ENCODE measurements around the gene RP2. TPM values are rescaled to one million over a fixed set of nuclear protein-coding genes. Genes with fewer than 3 reads are reported as not detected.

RP2 gene
- total RNA-seq, 2 donors from 2014 or later = 3.9 to 5.0 TPM

DNA sequence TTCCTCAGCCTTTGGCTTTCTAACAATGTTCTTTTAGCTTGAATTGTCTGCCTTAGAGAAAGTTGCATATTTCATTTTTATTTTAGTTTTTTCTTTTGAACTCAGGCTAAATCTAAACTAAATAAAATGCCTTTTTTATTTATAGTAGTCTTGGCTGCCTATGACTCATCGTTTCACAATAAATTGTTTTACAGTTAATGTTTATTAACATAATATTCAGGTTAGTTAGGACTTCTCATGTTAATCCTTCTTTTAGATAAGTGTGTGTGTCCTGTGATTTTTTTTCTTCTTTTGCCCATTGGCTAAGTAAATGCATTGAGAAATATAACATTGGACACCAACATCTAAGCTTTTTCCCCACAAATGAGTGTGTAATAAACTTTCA is 1.6 kb downstream of the RP2 start:
- no peaks in the 10 kb centered on the region for H3K27me3 ChIP-seq
- H3K4me3 ChIP-seq = peak overlapping the region; percentile 61 to 67
- no peak overlapping the region for H3K27ac ChIP-seq
- TF ChIP-seq, protein P1, sequence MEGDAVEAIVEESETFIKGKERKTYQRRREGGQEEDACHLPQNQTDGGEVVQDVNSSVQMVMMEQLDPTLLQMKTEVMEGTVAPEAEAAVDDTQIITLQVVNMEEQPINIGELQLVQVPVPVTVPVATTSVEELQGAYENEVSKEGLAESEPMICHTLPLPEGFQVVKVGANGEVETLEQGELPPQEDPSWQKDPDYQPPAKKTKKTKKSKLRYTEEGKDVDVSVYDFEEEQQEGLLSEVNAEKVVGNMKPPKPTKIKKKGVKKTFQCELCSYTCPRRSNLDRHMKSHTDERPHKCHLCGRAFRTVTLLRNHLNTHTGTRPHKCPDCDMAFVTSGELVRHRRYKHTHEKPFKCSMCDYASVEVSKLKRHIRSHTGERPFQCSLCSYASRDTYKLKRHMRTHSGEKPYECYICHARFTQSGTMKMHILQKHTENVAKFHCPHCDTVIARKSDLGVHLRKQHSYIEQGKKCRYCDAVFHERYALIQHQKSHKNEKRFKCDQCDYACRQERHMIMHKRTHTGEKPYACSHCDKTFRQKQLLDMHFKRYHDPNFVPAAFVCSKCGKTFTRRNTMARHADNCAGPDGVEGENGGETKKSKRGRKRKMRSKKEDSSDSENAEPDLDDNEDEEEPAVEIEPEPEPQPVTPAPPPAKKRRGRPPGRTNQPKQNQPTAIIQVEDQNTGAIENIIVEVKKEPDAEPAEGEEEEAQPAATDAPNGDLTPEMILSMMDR (IDR thresholded peaks at IDR 0.05) = no peak
- H3K4me1 ChIP-seq = peaks cover 0 to 4% of the 10 kb centered on the region in 2 donors
- DNase-seq (ENCODE audit: low spot score) = no peak
- no peaks in the 10 kb centered on the region for H3K9me3 ChIP-seq
- no peaks in the 10 kb centered on the region for H3K36me3 ChIP-seq

DNA sequence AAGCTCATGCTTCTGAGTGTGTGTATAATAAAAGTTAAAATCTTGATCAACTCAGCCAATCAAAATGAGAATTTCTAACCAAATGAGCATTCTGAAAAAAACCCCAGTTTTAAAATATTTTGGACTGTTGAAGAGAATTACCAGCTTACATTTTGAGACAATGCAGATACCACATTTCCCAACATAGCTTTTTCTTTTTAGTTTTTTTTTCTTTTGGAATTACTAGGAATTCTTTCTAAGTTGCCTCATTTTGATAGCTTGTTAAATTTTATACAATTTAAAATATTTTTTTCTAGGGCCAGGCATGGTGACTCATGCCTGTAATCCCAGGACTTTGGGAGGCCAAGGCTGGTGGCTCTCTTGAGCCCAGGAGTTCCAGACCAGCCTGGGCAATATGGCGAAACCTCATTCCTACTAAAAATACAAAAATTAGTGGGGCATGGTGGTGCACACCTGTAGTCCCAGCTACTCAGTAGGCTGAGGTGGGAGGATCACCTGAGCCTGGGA is 2.2 kb downstream of the RP2 start:
- Histone ChIP-seq H3K27me3 (no peaks in the 10 kb centered on the region), H3K27ac (no peak overlapping the region), H3K4me1 (peaks cover 0 to 4% of the 10 kb centered on the region in 2 donors), H3K36me3 (no peaks in the 10 kb centered on the region), H3K9me3 (no peaks in the 10 kb centered on the region), H3K4me3 (no peak overlapping the region)
- DNase-seq (ENCODE audit: low spot score) = no peak
- TF ChIP-seq, protein P1 (IDR thresholded peaks at IDR 0.05) = no peak

DNA sequence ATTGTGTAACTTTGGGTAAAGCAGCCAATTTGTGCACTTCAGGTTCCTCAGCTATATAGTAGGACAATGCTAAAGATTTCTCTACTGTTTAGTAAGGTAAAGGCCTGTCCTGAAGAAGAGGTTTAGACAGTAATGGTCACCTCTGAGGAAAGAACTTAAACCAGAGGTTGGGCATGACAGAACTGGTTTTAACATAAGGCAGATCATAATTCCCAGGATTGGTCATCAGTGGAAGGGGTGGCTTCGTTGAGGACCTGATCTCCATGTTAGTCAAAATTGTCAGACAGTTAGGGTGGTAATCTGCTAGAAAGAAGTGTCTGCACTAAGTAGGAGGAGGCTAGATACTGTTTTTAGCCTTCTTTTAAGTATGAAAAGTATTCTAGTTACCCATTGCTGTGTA is 4.1 kb downstream of the RP2 start:
- TF ChIP-seq, protein P1 (IDR thresholded peaks at IDR 0.05) = no peak
- Histone ChIP-seq H3K4me3 (no peak overlapping the region), H3K27ac (no peak overlapping the region), H3K27me3 (no peaks in the 10 kb centered on the region), H3K36me3 (no peaks in the 10 kb centered on the region), H3K4me1 (peaks cover 0 to 4% of the 10 kb centered on the region in 2 donors), H3K9me3 (no peaks in the 10 kb centered on the region)
- DNase-seq (ENCODE audit: low spot score) = no peak

DNA sequence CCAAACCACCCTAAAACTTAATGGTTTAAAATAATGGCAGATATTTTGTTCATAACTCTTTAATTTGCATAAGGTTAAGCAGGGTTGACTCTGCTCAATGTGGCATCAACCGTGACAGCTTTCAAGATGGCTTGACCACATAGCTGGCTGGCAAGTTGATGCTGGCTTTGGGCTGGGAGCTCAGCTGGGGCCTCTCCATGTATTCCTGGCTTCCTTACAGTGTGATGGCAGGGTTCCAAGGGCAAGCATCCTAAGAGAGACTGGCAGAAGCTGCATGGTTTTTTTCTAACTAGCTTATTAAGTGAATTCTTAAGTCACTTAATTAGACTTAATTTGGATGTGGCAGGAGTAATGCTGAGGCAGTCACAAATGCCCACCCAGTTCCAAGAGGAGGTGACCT is 4.5 kb downstream of the RP2 start:
- H3K9me3 ChIP-seq = no peaks in the 10 kb centered on the region
- TF ChIP-seq, protein P1 (IDR thresholded peaks at IDR 0.05) = no peak
- no peak overlapping the region for H3K4me3 ChIP-seq
- no peak overlapping the region for H3K27ac ChIP-seq
- H3K4me1 ChIP-seq = peaks cover 0 to 4% of the 10 kb centered on the region in 2 donors
- no peak for DNase-seq (ENCODE audit: low spot score)
- no peaks in the 10 kb centered on the region for H3K27me3 ChIP-seq
- no peaks in the 10 kb centered on the region for H3K36me3 ChIP-seq

GRCh38 chrX:46844913-46845312 is 8.1 kb downstream of the RP2 start:
- H3K4me3 ChIP-seq = no peak overlapping the region
- H3K36me3 ChIP-seq = no peaks in the 10 kb centered on the region
- no peaks in the 10 kb centered on the region for H3K27me3 ChIP-seq
- no peak for DNase-seq (ENCODE audit: low spot score)
- H3K9me3 ChIP-seq = no peaks in the 10 kb centered on the region
- no peak overlapping the region for H3K27ac ChIP-seq
- TF ChIP-seq, protein P1 (IDR thresholded peaks at IDR 0.05) = no peak
- no peaks in the 10 kb centered on the region for H3K4me1 ChIP-seq

GRCh38 chrX:46849933-46850332 is 13.1 kb downstream of the RP2 start:
- TF ChIP-seq, protein P1 (IDR thresholded peaks at IDR 0.05) = no peak
- Histone ChIP-seq H3K4me3 (no peak overlapping the region), H3K36me3 (no peaks in the 10 kb centered on the region), H3K27ac (no peak overlapping the region), H3K4me1 (no peaks in the 10 kb centered on the region), H3K9me3 (no peaks in the 10 kb centered on the region), H3K27me3 (no peaks in the 10 kb centered on the region)
- no peak for DNase-seq (ENCODE audit: low spot score)
